Stimulated activated naive CD4-positive, alpha-beta T cell (primary cell): ENCODE measurements around the gene GNAL.
"Not testable (repeated sequence)": the region's sequence is repeated elsewhere in the genome, so short reads cannot be mapped to it uniquely, and the experiment has no call there.

ENCODE experiments used
- DNase-seq, 6 experiments: peaks; one replicate each; lab custom pipeline; 2025; lab: John Stamatoyannopoulos, UW

GNAL gene

DNA sequence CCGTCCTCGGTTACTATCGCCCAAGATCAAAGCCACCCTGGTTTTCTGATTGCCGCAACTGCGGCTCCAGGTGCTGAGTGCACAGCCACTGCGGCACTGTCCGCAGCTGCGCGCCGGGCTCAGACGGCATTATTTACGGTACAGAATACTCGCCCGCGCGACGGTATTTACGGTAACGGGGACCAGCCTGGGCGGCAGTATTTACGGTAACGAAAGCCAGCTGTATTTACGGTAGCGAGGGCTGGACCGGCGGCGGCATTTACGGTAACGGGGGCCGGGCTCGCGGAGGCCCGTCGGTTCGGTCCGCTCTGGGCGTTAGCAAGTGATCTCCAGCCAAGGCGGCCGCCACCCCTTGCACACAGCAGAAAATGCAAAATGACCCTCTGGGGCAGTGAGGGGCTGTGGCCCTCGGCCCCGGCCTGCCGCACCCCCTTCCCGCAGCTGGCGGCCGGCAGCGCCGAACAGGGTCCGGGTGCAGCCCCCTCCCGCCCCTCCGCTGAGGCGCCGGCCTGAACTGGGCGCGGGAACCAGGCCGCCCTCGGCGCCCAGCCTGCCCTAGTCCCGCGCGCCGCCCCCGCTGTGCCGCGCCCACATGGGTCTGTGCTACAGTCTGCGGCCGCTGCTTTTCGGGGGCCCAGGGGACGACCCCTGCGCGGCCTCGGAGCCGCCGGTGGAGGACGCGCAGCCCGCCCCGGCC, at the start of gene GNAL:
GNAL (plus strand) TSS at position 293 of the 697 bp plus-strand sequence; CDS start at position 593, 300 bp downstream.
- DNase-seq, result peak in 2 of 6 experiments; percentile 20 to 29

DNA sequence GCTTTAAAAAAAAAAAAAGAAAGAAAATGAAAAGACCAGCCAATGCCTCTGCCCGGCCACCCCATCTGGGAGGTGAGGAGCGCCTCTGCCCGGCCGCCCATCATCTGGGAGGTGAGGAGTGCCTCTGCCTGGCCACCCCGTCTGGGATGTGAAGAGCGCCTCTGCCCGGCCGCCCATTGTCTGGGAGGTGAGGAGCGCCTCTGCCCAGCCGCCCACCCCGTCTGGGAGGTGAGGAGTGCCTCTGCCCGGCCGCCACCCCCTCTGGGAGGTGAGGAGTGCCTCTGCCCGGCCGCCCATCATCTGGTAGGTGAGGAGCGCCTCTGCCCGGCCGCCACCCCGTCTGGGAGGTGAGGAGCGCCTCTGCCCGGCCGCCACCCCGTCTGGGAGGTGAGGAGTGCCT, 41.8 kb upstream of the GNAL start:
- DNase-seq, result not testable (repeated sequence)

DNA sequence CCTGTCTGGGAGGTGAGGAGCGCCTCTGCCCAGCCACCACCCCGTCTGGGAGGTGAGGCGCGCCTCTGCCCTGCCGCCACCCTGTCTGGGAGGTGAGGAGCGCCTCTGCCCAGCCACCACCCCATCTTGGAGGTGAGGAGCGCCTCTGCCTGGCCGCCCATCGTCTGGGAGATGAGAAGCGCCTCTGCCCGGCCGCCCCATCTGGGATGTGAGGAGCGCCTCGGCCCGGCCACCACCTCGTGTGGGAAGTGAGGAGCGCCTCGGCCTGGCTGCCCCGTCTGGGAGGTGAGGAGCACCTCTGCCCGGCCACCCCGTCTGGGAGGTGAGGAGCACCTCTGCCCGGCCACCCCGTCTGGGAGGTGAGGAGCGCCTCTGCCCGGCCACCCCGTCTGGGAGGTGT, 41.3 kb upstream of the GNAL start:
- not testable (repeated sequence) for DNase-seq

DNA sequence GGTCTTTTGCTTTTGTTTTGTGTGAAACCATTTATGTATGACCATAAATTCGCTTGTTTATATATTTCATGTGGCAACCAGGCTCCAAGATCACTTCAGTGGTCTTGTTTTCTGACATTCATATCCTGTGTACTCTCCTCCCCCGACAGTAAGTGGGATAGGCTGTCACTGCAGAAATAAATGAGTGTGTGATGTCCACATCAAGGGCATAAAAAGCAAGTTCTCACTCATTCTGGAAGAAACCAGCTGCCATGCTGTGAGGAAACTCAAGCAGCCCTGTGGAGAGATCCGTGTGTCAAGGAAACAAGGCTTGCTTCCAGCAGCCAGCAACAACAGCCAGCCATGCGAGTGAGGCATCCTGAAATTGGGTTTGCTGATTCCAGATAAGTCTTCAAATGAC, 39.2 kb upstream of the GNAL start:
- DNase-seq, result no peak

- no peak for DNase-seq
These were observed 37.2 kb upstream of the GNAL start for GRCh38 chr18:11651899-11652298.

DNA sequence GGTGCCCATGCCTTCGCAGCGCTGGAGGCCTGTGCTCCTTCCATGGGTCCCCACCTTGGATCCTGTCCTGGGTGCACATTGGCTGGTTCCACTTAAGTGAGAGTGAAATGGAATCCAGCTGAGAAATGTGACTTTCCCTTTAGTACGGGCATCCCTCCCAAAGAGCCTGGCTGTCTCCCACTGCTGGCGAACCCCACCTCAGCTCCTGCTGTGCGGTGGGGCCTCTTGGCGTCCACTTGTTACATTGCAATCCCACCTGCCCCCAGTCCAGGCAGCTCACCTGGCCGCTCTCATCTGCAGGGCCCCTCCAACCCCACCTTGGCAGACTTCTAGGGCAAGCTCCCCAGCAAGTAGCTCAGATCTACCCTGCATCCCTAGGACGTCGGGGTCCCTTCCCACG, 35.5 kb upstream of the GNAL start:
- DNase-seq, result no peak

DNA sequence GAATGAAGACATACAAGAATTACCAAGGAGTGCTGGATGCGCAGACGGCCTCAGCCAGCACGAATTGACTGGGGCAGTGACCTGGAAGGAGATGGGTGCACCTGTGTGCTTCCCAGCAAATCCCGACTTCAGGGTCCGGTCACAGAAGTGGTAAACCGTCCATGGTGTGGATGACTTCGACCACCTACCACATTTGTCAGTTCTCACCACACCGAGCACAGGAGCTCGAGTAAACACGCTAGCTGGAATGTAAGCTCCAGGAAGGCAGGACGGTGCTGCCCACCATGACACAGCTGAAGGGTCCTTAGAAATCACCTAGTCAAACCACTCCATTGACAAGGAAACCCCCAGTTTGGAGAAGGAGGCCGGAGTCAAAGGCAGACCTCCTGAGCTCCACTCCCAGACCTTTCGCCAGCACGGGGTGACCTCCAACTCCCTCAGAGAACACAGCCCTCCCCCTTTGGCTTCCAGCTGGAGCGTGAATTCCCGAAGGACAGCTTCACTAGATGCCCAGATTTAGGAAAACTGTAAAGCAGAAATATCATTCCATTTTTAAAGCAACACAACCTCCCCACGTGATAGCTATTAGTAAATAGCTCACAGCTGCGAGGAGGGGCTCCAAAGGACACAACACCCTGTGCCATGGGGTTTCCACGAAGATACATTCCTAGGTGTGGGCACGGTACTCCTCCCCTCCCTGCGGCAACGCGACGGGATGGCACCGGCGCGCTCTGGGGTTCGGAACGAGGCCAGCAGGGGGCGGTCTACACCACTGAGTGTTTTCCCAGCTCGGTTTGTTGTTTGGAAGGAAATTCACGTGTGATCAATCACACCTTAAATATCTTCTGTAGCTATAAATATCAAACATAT, 34.1 kb upstream of the GNAL start:
- DNase-seq, result peak in 3 of 6 experiments; percentile 3 to 8 (median 6)

- DNase-seq, result no peak
These were observed 33.5 kb upstream of the GNAL start for GRCh38 chr18:11655606-11655932.

DNA sequence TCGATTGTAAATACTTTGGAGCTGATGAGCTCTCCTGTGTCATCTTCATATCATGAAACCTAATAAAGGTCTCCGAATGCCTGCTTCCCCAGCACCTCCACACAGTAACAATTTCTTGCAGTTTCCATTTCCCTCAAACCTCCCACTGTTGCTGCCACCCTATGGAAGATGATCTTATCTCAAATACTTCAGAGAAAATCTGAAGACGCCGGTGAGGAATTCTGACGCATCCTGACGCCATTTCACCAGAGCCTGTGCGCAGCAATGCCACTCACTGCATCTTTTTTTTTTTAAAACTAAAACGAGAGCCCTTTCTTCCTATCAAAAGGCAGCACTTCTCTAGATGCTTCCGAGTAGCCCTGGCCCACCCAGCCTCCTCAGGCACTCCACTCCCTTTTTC, 31.9 kb upstream of the GNAL start:
- DNase-seq, result no peak

DNA sequence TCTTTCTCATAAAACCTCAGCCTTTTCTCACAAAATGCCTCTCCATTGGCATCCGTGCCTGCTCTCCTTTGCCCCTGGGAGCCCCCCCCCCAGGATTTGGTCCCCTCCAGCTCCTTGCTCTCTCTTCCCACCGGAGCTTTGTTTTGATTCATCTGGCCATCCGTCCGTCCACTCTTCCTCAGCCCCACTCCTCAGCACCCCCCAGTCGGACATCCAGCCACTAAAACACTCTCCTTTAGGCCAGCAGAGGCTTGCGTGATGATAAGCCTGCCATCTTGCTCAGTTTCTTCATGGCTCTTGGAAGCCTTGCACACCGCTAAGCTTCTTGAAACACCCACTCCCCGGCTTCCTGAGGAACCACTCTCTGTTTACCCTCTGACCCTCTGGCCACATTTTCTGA, 31.5 kb upstream of the GNAL start:
- DNase-seq, result no peak

GRCh38 chr18:11658019-11658418, 31.0 kb upstream of the GNAL start:
- no peak for DNase-seq

- DNase-seq, result no peak
These were observed 30.1 kb upstream of the GNAL start for GRCh38 chr18:11658989-11659388.

GRCh38 chr18:11660691-11661090, 28.4 kb upstream of the GNAL start:
- DNase-seq, result no peak

DNA sequence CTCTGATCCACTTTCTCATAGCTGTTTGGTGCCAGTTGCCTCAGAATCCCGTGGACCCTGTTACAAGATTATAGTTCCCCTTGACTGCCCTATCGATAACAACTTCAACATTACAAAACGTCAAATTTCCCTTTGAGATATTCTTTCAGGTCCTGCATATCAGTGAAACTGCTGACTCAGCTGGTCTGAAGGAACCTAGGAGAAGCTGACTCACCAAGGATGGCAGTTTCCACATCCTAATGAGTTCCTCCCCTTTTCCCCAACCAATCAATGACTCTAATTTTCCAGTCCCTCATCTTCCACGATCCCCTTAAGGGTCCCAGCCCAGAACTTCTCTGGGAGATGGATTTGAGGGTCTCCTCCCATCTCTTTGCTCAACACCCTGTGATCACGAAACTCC, 27.6 kb upstream of the GNAL start:
- no peak for DNase-seq

DNA sequence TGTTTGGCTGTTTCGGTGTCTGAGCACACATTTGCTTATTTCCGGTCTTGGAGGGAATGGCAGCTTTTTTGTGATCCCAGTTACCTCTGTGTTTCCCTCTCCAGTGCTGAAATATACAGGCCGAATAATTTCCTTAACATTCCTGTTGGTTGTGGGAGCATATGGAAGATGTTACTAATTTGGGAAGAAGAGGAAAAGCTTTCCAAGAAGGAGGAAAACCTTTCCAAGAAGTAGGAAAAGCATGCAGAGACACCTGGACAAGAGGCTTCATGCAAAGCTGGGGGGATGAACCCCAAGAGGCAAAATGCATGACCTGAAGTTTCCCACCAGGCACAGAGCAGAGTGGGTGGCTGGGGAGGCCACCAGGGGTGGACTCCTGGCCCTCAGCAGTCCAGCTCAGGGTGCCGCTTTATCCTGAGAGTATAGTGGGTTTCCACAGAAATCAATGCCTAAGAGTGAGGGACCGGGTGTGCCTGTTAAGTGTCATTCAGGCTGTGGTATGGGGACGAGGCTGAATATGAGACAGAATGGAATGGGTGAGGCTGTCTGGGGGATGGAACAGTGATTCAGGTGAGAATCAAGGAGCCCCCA, 25.5 kb upstream of the GNAL start:
- no peak for DNase-seq

- DNase-seq, result no peak
These were observed 24.8 kb upstream of the GNAL start for GRCh38 chr18:11664286-11664685.

GRCh38 chr18:11665146-11665545, 23.9 kb upstream of the GNAL start:
- no peak for DNase-seq

DNA sequence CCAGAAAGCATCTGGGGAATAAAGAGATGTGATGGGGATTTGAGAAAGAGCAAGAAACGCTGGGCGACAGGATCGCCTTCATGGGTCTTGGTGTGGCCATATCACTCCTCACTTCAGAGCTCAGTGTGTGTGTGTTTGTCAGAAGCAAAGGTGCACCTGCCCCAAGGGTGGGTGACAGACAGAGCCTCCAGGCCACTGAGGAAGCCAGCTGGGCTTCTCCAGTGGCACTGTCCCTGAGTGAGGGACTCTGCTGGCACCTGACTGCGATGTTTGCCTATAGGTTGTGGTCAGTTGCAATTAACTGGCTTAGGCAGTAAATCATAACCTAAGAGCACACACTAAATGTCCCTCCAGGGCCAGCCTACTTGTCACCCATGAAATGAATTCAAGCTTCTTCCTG, 23.5 kb upstream of the GNAL start:
- DNase-seq, result no peak

- DNase-seq, result no peak
These were observed 22.9 kb upstream of the GNAL start for GRCh38 chr18:11666176-11666575.

DNA sequence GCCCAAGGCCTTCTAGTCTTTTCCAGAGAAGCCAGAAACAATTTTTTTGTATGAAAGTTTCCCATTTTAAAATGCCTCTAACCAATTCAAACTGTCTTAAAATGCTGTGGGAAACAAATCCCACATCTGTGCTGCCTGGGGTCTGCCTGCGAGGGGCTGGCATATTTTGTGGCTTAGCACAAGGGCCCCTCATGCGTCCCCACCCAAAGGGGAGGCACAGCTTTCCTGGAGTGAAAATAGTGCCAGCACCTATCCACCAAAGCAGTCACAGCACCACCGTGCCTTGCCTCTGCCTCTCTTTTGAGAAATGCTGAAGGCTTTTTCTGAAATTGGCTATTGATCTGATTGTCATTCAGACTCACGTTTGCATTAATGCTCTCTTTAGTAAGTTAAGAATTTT, 22.2 kb upstream of the GNAL start:
- DNase-seq, result no peak

GRCh38 chr18:11667578-11667977, 21.5 kb upstream of the GNAL start:
- no peak for DNase-seq

GRCh38 chr18:11668441-11669169, 20.5 kb upstream of the GNAL start:
- no peak for DNase-seq
